ENCODE results near the gene TCF7. TPM values are rescaled to one million over a fixed set of nuclear protein-coding genes. Genes with fewer than 3 reads are reported as not detected.
A peak's percentile ranks its signal among the peaks of the same experiment; 100 is the strongest.

Gene TCF7
- total and polyA plus RNA-seq, 2 of the 13 experiments (the other 11 are each of a cell fraction or from before 2014, with no cell fraction given) = 6.3 to 6.8 TPM

GRCh38 chr5:134114886-134115805, 665 bp downstream of the TCF7 start (continued):
- peak; percentile 58 for TF ChIP-seq ZNF687 (CRISPR knock-in tag; IDR thresholded peaks at IDR 0.05)
- 0 out of 2 replicates have a peak, but pooled peaks have one; percentile 25 for TF ChIP-seq POGK (CRISPR knock-in tag; conservative IDR thresholded peaks at IDR 0.05)
- no peak for TF ChIP-seq ZNF598 (CRISPR knock-in tag; IDR thresholded peaks at IDR 0.05; ENCODE audit: borderline replicate concordance)
- no peak for TF ChIP-seq POGZ (CRISPR knock-in tag; IDR thresholded peaks at IDR 0.05)
- no peak for TF ChIP-seq TRIM24 (CRISPR knock-in tag; IDR thresholded peaks at IDR 0.05)
- TF ChIP-seq MEF2D (CRISPR knock-in tag; IDR thresholded peaks at IDR 0.05) = no peak
- TF ChIP-seq ZNF597 (CRISPR knock-in tag; IDR thresholded peaks at IDR 0.05) = no peak
- no peak for TF ChIP-seq ZNF644 (CRISPR knock-in tag; IDR thresholded peaks at IDR 0.05; ENCODE audit: low read depth)
- peak; percentile 47; the same call in 1 of the 2 replicates for TF ChIP-seq ZNF777 (CRISPR knock-in tag; IDR thresholded peaks at IDR 0.05)
- TF ChIP-seq NCOA2 (CRISPR knock-in tag; IDR thresholded peaks at IDR 0.05) = no peak
- TF ChIP-seq ZNF839 (CRISPR knock-in tag; IDR thresholded peaks at IDR 0.05; ENCODE audit: borderline replicate concordance) = no peak
- peak; percentile 15; the same call in 1 of the 2 replicates for TF ChIP-seq TCF7 (IDR thresholded peaks at IDR 0.05; ENCODE audit: low read depth)
- no peak for TF ChIP-seq ZNF512 (CRISPR knock-in tag; IDR thresholded peaks at IDR 0.05)
- no peak for TF ChIP-seq TIGD3 (CRISPR knock-in tag; IDR thresholded peaks at IDR 0.05; ENCODE audit: borderline replicate concordance)
- no peak for TF ChIP-seq ZNF12 (CRISPR knock-in tag; IDR thresholded peaks at IDR 0.05)
- TF ChIP-seq NR2F2 (IDR thresholded peaks at IDR 0.05; ENCODE audit: borderline replicate concordance, low read depth) = 0 out of 2 replicates have a peak, but pooled peaks have one; percentile 17
- no peak for TF ChIP-seq TP53 (CRISPR knock-in tag; conservative IDR thresholded peaks at IDR 0.05)
- no peak for TF ChIP-seq HNF4A (CRISPR knock-in tag; IDR thresholded peaks at IDR 0.05)
- TF ChIP-seq NFRKB (IDR thresholded peaks at IDR 0.05) = no peak
- TF ChIP-seq ZSCAN21 (CRISPR knock-in tag; IDR thresholded peaks at IDR 0.05; ENCODE audit: borderline replicate concordance) = no peak

Measured in HepG2 (cell line).